GM21528 (cell line): Measurements from ENCODE around the gene TTR.

Experiments used
- ATAC-seq: cut with Tn5 transposase; IDR thresholded peaks from one replicate; pipeline ENCODE4 v1.9.1; 2021; ENCODE audit warnings: mild to moderate bottlenecking, moderate library complexity; ENCODE audit not compliant: unreplicated experiment, low FRiP score

TTR gene

DNA sequence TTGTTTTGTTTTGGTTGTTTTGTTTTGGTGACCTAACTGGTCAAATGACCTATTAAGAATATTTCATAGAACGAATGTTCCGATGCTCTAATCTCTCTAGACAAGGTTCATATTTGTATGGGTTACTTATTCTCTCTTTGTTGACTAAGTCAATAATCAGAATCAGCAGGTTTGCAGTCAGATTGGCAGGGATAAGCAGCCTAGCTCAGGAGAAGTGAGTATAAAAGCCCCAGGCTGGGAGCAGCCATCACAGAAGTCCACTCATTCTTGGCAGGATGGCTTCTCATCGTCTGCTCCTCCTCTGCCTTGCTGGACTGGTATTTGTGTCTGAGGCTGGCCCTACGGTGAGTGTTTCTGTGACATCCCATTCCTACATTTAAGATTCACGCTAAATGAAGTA, at the start of gene TTR:
TTR (plus strand) TSS at position 250 of the 400 bp plus-strand sequence; CDS start at position 276, 26 bp downstream.
- ATAC-seq: no peak

GRCh38 chr18:31546476-31546875, 45.2 kb upstream of the TTR start:
- ATAC-seq: no peak

GRCh38 chr18:31548853-31549252, 42.8 kb upstream of the TTR start:
- no peak for ATAC-seq

- no peak for ATAC-seq
Measured at GRCh38 chr18:31549416-31549815, 42.3 kb upstream of the TTR start.

DNA sequence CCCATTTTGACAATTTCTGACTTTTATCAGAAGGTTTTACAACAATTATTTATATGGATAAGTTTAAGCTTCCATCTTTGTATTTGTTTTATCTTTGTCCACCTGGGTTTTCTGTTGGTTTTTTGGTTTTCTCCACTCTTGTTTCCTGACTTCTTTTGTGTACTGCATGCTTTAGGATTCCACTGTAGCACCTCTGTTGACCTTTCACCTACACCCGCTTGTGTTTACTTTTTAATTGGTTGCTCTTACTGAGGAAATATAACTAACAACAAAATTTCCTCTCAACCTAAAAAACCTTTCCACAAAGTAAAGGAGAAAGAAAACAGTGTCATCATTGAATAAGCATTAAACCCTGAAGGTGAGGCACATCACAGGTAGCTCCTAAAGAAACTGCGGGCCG, 39.8 kb upstream of the TTR start:
- no peak for ATAC-seq

- no peak for ATAC-seq
Measured at GRCh38 chr18:31553800-31554199, 37.9 kb upstream of the TTR start.

GRCh38 chr18:31554776-31555175, 36.9 kb upstream of the TTR start:
- ATAC-seq: no peak

- ATAC-seq: peak; percentile 61
Measured at GRCh38 chr18:31555971-31556747, 35.5 kb upstream of the TTR start.

DNA sequence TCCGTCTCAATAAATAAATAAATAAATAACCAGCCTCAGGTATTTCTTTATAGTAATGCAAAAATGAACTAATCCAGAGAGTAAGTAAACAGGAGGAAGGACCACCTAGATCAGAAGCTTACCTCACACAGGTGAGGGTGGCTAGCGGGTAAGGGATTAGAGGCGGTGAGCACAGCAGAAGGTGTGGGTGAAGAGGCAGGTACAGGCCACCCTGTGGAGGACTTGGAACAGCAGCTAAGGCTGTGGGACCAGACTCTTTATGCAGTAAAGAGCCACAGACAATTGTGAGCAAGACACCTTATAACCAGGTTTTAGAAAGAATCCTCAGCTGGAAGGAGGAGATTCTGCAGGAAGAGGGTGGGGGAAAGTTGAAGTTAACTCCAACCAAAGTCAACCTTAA, 34.2 kb upstream of the TTR start:
- no peak for ATAC-seq

- ATAC-seq: no peak
Measured at GRCh38 chr18:31558567-31558966, 33.1 kb upstream of the TTR start.

DNA sequence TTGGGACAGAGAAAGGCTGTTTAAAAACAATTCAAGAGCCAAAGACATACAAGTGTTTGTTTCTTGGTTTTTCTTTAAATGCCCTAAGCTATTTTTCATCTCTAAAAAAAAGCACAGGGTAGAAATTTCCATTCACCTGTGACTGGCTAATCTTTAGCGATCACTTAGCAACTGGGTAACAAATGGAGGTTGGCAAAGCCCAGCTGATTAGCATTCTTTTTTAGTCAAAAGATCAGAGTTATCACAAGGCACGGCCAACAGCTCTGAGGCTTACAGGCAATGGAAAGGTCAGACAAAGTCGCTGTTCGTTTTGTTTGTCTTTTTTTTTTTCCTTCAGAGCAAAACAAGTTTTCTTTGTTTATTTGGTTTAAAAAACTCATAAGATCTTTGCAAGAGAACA, 29.0 kb upstream of the TTR start:
- no peak for ATAC-seq

GRCh38 chr18:31563778-31564177, 27.9 kb upstream of the TTR start:
- ATAC-seq: no peak

- ATAC-seq: no peak
Measured at GRCh38 chr18:31565345-31565744, 26.3 kb upstream of the TTR start.

- ATAC-seq: no peak
Measured at GRCh38 chr18:31565782-31566512, 25.7 kb upstream of the TTR start.

DNA sequence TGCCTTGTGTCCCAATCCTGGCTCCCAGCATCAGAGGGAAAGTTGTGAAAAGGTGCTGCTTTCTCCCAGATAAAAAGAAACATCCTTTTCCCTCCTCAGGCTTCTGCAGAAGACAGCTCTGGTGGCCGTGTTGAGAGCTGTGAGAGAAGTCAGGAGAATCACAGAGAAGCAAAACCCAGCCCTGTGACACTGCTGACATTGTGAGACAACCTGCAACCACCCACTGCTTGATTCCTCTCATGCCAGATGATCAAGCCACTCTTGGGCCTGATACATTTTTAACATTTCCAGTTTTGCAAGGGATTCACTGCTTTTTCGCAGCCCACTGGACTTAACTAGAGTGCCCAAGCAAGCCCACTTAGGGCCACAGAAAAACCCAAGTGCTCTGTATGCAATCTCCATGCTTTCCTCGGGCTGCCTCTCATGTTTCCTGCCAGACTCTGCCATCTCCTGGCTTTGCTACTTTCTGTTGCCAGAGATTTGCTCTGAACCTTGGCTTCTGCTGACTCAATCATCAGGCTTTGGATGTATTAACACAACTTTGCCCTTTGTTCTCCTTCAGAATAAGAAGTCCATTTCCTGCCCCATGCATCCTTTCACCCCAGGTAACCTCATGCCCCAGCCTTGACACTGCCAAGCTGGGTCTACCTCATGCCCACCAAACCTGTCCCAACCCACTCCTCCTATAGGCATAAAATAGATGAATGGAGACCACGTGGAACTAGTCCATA, 24.9 kb upstream of the TTR start:
- no peak for ATAC-seq

GRCh38 chr18:31572368-31572767, 19.3 kb upstream of the TTR start:
- no peak for ATAC-seq

DNA sequence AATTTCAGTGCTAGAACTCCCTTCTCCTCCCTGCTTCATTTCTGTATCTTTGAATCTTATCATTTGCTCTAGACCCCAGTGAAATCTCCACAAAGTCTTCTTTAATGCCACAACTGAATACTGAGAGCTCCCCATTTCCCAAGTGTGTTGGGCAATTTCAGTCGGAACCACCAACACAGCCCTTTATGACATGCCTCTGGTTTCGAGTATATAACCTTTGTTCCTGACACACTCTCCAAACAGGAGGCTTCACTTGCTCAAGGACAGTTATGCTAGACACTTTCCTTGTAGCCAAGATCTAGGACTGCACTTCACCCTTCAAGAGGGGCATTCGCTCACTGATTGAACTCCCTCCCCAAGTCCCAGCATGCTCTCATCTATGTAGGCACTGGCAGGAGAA, 18.6 kb upstream of the TTR start:
- ATAC-seq: no peak

GRCh38 chr18:31574359-31574758, 17.3 kb upstream of the TTR start:
- no peak for ATAC-seq

DNA sequence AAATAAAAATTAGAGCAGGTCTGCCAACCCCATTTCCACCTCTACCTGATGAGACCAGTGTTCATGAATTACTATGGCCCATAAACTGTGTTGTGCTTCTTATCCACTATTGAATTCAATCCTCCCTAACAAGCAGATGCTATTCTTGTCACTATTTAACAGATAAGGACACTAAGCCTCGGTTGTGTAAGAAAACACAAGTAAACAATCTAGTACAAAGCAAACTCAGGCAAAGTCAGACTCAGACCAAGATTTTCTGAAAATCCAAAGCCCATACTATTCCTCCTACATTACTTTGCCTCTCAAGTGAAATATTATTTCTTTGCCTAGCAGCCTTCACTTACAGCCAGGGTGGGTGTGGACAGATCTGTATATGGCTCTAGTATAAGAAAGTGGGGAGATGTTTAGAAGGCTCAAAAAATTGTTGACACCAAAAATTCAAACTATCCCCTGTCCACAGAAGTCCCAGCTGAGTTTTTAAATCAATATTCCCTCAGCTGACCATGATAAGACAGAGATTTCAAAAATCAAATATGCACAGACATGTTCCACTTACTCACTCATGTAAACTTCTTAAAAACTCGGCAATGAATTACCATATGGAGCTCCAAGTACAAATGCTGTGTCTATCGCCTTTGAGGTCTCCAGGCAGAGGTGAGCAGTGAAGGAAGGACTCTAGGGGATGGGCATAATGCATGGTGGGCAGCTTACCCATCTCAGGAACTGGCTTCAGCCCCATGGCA, 16.0 kb upstream of the TTR start:
- ATAC-seq: no peak

GRCh38 chr18:31576670-31577069, 15.0 kb upstream of the TTR start:
- ATAC-seq: peak; percentile 79

- peak; percentile 69 for ATAC-seq
Measured at GRCh38 chr18:31577195-31577594, 14.5 kb upstream of the TTR start.
